ENCODE results near the gene PGF. TPM values are rescaled to one million over a fixed set of nuclear protein-coding genes. Genes with fewer than 3 reads are reported as not detected.
A peak's percentile ranks its signal among the peaks of the same experiment; 100 is the strongest.

PGF gene
- total RNA-seq, 1 donor from 2014 or later = 56.6 TPM

DNA sequence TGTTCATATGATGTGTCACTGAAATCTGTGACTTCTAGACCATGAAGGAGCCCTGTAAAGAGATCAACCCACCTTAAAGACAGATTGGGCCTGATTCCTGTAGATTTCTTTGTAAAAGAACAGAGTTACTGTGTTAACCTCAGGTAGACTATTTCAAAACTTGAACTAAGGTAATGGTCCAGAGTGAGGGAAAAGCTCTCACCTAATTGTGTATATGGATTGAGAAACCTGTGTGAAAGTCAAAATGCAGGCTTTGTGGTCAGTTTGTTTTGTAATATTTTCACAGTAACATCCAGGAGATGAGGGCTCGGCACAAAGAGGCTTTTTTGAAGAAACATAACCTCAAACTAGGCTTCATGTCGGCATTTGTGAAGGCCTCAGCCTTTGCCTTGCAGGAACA is 57.3 kb downstream of the PGF start:
- Histone ChIP-seq H3K27me3 (ENCODE audit: control insufficient read depth, insufficient read depth, low read length) (no peaks in the 10 kb centered on the region), H3K36me3 (ENCODE audit: control insufficient read depth, insufficient read depth, low read length) (peaks cover 57% of the 10 kb centered on the region), H3K4me3 (ENCODE audit: low read depth, low read length) (no peak overlapping the region)
- FAIRE-seq (no peak), DNase-seq (ENCODE audit: low read depth) (no peak)
- TF ChIP-seq, protein P1, sequence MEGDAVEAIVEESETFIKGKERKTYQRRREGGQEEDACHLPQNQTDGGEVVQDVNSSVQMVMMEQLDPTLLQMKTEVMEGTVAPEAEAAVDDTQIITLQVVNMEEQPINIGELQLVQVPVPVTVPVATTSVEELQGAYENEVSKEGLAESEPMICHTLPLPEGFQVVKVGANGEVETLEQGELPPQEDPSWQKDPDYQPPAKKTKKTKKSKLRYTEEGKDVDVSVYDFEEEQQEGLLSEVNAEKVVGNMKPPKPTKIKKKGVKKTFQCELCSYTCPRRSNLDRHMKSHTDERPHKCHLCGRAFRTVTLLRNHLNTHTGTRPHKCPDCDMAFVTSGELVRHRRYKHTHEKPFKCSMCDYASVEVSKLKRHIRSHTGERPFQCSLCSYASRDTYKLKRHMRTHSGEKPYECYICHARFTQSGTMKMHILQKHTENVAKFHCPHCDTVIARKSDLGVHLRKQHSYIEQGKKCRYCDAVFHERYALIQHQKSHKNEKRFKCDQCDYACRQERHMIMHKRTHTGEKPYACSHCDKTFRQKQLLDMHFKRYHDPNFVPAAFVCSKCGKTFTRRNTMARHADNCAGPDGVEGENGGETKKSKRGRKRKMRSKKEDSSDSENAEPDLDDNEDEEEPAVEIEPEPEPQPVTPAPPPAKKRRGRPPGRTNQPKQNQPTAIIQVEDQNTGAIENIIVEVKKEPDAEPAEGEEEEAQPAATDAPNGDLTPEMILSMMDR (IDR thresholded peaks at IDR 0.05; ENCODE audit: insufficient read depth, low read length, severe bottlenecking) = no peak

- H3K4me3 ChIP-seq (ENCODE audit: low read depth, low read length) = no peak overlapping the region
- H3K36me3 ChIP-seq (ENCODE audit: control insufficient read depth, insufficient read depth, low read length) = peaks cover 57% of the 10 kb centered on the region
- no peaks in the 10 kb centered on the region for H3K27me3 ChIP-seq (ENCODE audit: control insufficient read depth, insufficient read depth, low read length)
- FAIRE-seq (no peak), DNase-seq (ENCODE audit: low read depth) (no peak)
- TF ChIP-seq, protein P1 (IDR thresholded peaks at IDR 0.05; ENCODE audit: insufficient read depth, low read length, severe bottlenecking) = no peak
These were observed 57.8 kb downstream of the PGF start for GRCh38 chr14:74897642-74898041.

DNA sequence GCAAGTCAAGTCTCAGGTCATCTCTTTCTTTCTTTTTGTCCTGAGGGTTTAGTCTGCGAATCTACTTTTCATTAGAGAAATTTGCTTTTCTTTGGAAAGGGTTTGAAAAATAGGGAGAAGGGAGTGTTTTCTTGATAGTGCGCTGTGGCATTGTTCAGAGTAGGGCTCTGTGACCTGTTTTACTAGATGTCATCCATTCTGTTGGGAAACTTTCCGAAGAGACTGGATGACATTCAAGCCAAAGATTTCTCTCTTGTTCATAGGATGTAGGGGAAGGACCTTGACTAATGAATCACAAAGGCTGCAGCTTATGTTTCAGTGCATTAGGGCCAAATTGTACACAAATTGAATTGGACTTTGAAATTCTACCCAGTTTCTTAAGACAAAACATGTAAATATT is 59.0 kb downstream of the PGF start:
- FAIRE-seq (no peak), DNase-seq (ENCODE audit: low read depth) (no peak)
- Histone ChIP-seq H3K36me3 (ENCODE audit: control insufficient read depth, insufficient read depth, low read length) (peaks cover 56% of the 10 kb centered on the region), H3K27me3 (ENCODE audit: control insufficient read depth, insufficient read depth, low read length) (no peaks in the 10 kb centered on the region), H3K4me3 (ENCODE audit: low read depth, low read length) (no peak overlapping the region)
- TF ChIP-seq, protein P1 (IDR thresholded peaks at IDR 0.05; ENCODE audit: insufficient read depth, low read length, severe bottlenecking) = no peak

GRCh38 chr14:74893614-74894091 is 61.7 kb downstream of the PGF start:
- no peaks in the 10 kb centered on the region for H3K27me3 ChIP-seq (ENCODE audit: control insufficient read depth, insufficient read depth, low read length)
- DNase-seq (ENCODE audit: low read depth) (no peak), FAIRE-seq (no peak)
- peaks cover 37% of the 10 kb centered on the region for H3K36me3 ChIP-seq (ENCODE audit: control insufficient read depth, insufficient read depth, low read length)
- TF ChIP-seq, protein P1 (IDR thresholded peaks at IDR 0.05; ENCODE audit: insufficient read depth, low read length, severe bottlenecking) = no peak
- no peak overlapping the region for H3K4me3 ChIP-seq (ENCODE audit: low read depth, low read length)

GRCh38 chr14:74892745-74893144 is 62.7 kb downstream of the PGF start:
- Histone ChIP-seq H3K36me3 (ENCODE audit: control insufficient read depth, insufficient read depth, low read length) (peaks cover 31% of the 10 kb centered on the region), H3K27me3 (ENCODE audit: control insufficient read depth, insufficient read depth, low read length) (no peaks in the 10 kb centered on the region), H3K4me3 (ENCODE audit: low read depth, low read length) (no peak overlapping the region)
- FAIRE-seq (no peak), DNase-seq (ENCODE audit: low read depth) (no peak)
- TF ChIP-seq, protein P1 (IDR thresholded peaks at IDR 0.05; ENCODE audit: insufficient read depth, low read length, severe bottlenecking) = no peak

DNA sequence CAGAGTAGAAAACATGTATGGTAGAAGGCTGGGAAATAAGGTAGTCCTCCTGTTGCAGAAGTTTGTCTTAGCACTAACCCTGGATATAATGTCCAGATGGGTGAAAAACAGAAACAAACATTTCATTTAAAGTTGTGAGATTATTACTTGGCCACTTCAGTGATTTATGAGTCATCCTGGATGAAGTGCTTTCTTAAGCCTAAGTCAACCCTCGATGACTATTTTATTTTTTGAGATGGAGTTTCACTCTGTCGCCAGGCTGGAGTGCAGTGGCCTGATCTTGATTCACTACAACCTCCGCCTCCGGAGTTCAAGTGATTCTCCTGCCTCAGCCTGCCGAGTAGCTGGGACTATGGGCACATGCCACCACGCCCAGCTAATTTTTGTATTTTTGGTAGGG is 63.5 kb downstream of the PGF start:
- DNase-seq (ENCODE audit: low read depth) = peak; percentile 46
- H3K4me3 ChIP-seq (ENCODE audit: low read depth, low read length) = no peak overlapping the region
- peaks cover 29% of the 10 kb centered on the region for H3K36me3 ChIP-seq (ENCODE audit: control insufficient read depth, insufficient read depth, low read length)
- no peaks in the 10 kb centered on the region for H3K27me3 ChIP-seq (ENCODE audit: control insufficient read depth, insufficient read depth, low read length)
- TF ChIP-seq, protein P1 (IDR thresholded peaks at IDR 0.05; ENCODE audit: insufficient read depth, low read length, severe bottlenecking) = no peak
- FAIRE-seq = no peak
